ENCODE data around the gene LTBP1. TPM values are rescaled to one million over a fixed set of nuclear protein-coding genes. Genes with fewer than 3 reads are reported as not detected.

Gene LTBP1
- total RNA-seq, 4 donors from 2014 or later, result 3.8 to 20.8 (median 11.3) TPM

GRCh38 chr2:32945286-32945685 lies 1.5 kb upstream of the LTBP1 start:
- no peak for DNase-seq (ENCODE audit: low spot score in 2 of 2)
- no peak overlapping the region for H3K4me3 ChIP-seq (ENCODE audit: low read depth, poor library complexity, severe bottlenecking)
- TF ChIP-seq POLR2A (IDR thresholded peaks at IDR 0.05), result no peak
- TF ChIP-seq, protein P1, sequence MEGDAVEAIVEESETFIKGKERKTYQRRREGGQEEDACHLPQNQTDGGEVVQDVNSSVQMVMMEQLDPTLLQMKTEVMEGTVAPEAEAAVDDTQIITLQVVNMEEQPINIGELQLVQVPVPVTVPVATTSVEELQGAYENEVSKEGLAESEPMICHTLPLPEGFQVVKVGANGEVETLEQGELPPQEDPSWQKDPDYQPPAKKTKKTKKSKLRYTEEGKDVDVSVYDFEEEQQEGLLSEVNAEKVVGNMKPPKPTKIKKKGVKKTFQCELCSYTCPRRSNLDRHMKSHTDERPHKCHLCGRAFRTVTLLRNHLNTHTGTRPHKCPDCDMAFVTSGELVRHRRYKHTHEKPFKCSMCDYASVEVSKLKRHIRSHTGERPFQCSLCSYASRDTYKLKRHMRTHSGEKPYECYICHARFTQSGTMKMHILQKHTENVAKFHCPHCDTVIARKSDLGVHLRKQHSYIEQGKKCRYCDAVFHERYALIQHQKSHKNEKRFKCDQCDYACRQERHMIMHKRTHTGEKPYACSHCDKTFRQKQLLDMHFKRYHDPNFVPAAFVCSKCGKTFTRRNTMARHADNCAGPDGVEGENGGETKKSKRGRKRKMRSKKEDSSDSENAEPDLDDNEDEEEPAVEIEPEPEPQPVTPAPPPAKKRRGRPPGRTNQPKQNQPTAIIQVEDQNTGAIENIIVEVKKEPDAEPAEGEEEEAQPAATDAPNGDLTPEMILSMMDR (IDR thresholded peaks at IDR 0.05), result no peak
- 97% methylated on average over 2 of the region's 2 CpGs for WGBS, 2 donors
- intact Hi-C loops (cut with DNase I; ENCODE audit: low total_unique reads), result no loop called here

GRCh38 chr2:32947076-32947483 lies 327 bp downstream of the LTBP1 start:
- H3K4me3 ChIP-seq (ENCODE audit: low read depth, poor library complexity, severe bottlenecking), result peak overlapping the region; percentile 59
- no peak for DNase-seq (ENCODE audit: low spot score in 2 of 2)
- intact Hi-C loops (cut with DNase I; ENCODE audit: low total_unique reads), result no loop called here
- TF ChIP-seq, protein P1 (IDR thresholded peaks at IDR 0.05), result no peak
- WGBS, 2 donors, result 1% methylated on average over 39 of the region's 52 CpGs; no CpG with 5 or more reads in 1 of the 2 donors

- H3K4me3 ChIP-seq (ENCODE audit: low read depth, poor library complexity, severe bottlenecking), result peak overlapping the region; percentile 59
- DNase-seq (ENCODE audit: low spot score in 2 of 2), result no peak
- intact Hi-C loops (cut with DNase I; ENCODE audit: low total_unique reads), result no loop called here
- TF ChIP-seq, protein P1 (IDR thresholded peaks at IDR 0.05), result no peak
- TF ChIP-seq POLR2A (IDR thresholded peaks at IDR 0.05), result no peak
- WGBS, 2 donors, result 3 to 9% methylated on average over 13 to 15 of the region's 75 CpGs
Observed at GRCh38 chr2:32947484-32948143, 861 bp downstream of the LTBP1 start.

GRCh38 chr2:32948266-32948665 lies 1.5 kb downstream of the LTBP1 start:
- no peak for DNase-seq (ENCODE audit: low spot score in 2 of 2)
- TF ChIP-seq, protein P1 (IDR thresholded peaks at IDR 0.05), result no peak
- no peak for TF ChIP-seq POLR2A (IDR thresholded peaks at IDR 0.05)
- WGBS, 2 donors, result 74 to 89% methylated on average over 3 of the region's 3 CpGs
- no peak overlapping the region for H3K4me3 ChIP-seq (ENCODE audit: low read depth, poor library complexity, severe bottlenecking)
- intact Hi-C loops (cut with DNase I; ENCODE audit: low total_unique reads), result no loop called here

GRCh38 chr2:32949260-32949659 lies 2.5 kb downstream of the LTBP1 start:
- WGBS, 2 donors, result 93 to 96% methylated on average over 3 of the region's 3 CpGs
- H3K4me3 ChIP-seq (ENCODE audit: low read depth, poor library complexity, severe bottlenecking), result no peak overlapping the region
- intact Hi-C loops (cut with DNase I; ENCODE audit: low total_unique reads), result no loop called here
- TF ChIP-seq POLR2A (IDR thresholded peaks at IDR 0.05), result no peak
- TF ChIP-seq, protein P1 (IDR thresholded peaks at IDR 0.05), result no peak
- no peak for DNase-seq (ENCODE audit: low spot score in 2 of 2)

GRCh38 chr2:32951672-32952071 lies 4.9 kb downstream of the LTBP1 start:
- WGBS, 2 donors, result 77 to 81% methylated on average over 4 of the region's 4 CpGs
- H3K4me3 ChIP-seq (ENCODE audit: low read depth, poor library complexity, severe bottlenecking), result no peak overlapping the region
- no peak for DNase-seq (ENCODE audit: low spot score in 2 of 2)
- intact Hi-C loops (cut with DNase I; ENCODE audit: low total_unique reads), result no loop called here
- TF ChIP-seq POLR2A (IDR thresholded peaks at IDR 0.05), result no peak
- TF ChIP-seq, protein P1 (IDR thresholded peaks at IDR 0.05), result no peak

Measured in lower leg skin (tissue), 4 donors.